CD4-positive, alpha-beta memory T cell (primary cell): ENCODE results near the gene EXOC4. TPM values are rescaled to one million over a fixed set of nuclear protein-coding genes. Genes with fewer than 3 reads are reported as not detected.

Source experiments
- CTCF ChIA-PET: fragments of 350-600 bp; sonication (Branson Sonifier 250); formaldehyde crosslinking; loops from one replicate; lab custom pipeline; 2021; ENCODE audit warnings: inconsistent platforms; ENCODE audit not compliant: partially characterized antibody; lab: Charles Lee
- POLR2A ChIA-PET: fragments of 350-600 bp; sonication (Branson Sonifier 250); formaldehyde crosslinking; loops from one replicate; lab custom pipeline; 2021; ENCODE audit not compliant: partially characterized antibody; lab: Charles Lee
- DNase-seq, 5 donors: peaks; one replicate each; pipeline versions ENCODE4 v3.0.0 to v3.0.0-alpha.2; 2020 to 2022; ENCODE audit warnings: mixed read lengths in 1 of 5
- H3K27ac ChIP-seq: one replicate; pipeline ENCODE4 v1.7.0; 2013; ENCODE audit warnings: low read depth, low read length
- H3K27me3 ChIP-seq: 2 replicates; pipeline ENCODE4 v1.7.0; 2013; ENCODE audit warnings: mild to moderate bottlenecking, low read length, moderate library complexity; ENCODE audit not compliant: insufficient read depth
- H3K36me3 ChIP-seq: 2 replicates; pipeline ENCODE4 v1.7.0; 2013; ENCODE audit warnings: mild to moderate bottlenecking, low read length, moderate library complexity; ENCODE audit not compliant: insufficient read depth
- H3K4me1 ChIP-seq: 2 replicates; pipeline ENCODE4 v1.7.0; 2013; ENCODE audit warnings: mild to moderate bottlenecking, low read length, moderate library complexity; ENCODE audit not compliant: insufficient read depth
- H3K4me3 ChIP-seq, 2 donors: one replicate each; pipeline ENCODE4 v1.7.0; 2013; ENCODE audit warnings: low read length in 2 of 2, mild to moderate bottlenecking in 1 of 2
- H3K9me3 ChIP-seq, 2 donors: one replicate each; pipeline ENCODE4 v1.7.0; 2013; ENCODE audit warnings: low read length in 2 of 2, control low read depth in 1 of 2; ENCODE audit not compliant: control insufficient read depth in 1 of 2
- H3K27ac Mint-ChIP-seq, 7 donors: one replicate each; pipeline ENCODE4 v1.8.0; 2020 to 2021; ENCODE audit warnings: mixed read lengths in 7 of 7, mild to moderate bottlenecking in 6 of 7, inconsistent platforms in 3 of 7, moderate library complexity in 3 of 7
- H3K27me3 Mint-ChIP-seq, 2 donors: one replicate each; pipeline ENCODE4 v1.8.0; 2020 to 2021; ENCODE audit warnings: mixed read lengths in 2 of 2
- H3K36me3 Mint-ChIP-seq, 2 donors: one replicate each; pipeline ENCODE4 v1.8.0; 2020 to 2021; ENCODE audit warnings: mixed read lengths in 2 of 2, inconsistent platforms in 1 of 2, mild to moderate bottlenecking in 1 of 2
- H3K4me1 Mint-ChIP-seq, 4 donors: one replicate each; pipeline ENCODE4 v1.8.0; 2020 to 2021; ENCODE audit warnings: mixed read lengths in 4 of 4, mild to moderate bottlenecking in 1 of 4
- H3K4me3 Mint-ChIP-seq, 8 donors: one replicate each; pipeline ENCODE4 v1.8.0; 2020 to 2021; ENCODE audit warnings: mixed read lengths in 8 of 8, mild to moderate bottlenecking in 7 of 8, moderate library complexity in 6 of 8, inconsistent platforms in 3 of 8
- H3K9me3 Mint-ChIP-seq, 8 donors: one replicate each; pipeline ENCODE4 v1.8.0; 2020 to 2021; ENCODE audit warnings: mixed read lengths in 8 of 8, mild to moderate bottlenecking in 5 of 8, inconsistent platforms in 3 of 8, moderate library complexity in 1 of 8
- intact Hi-C: fragments of 100-400 bp; cut with micrococcal nuclease; formaldehyde crosslinking; loops from one replicate; pipeline ENCODE4 v1.15.1; 2023
- polyA plus RNA-seq, 2 donors: library from polyadenylated mRNA; unstranded; fragments of 300-500 nt; fragmentation: Illumina TruSeq; gene quantifications; one replicate each; pipeline ENCODE4 v1.2.3, GENCODE V29; 2021
- total RNA-seq, 2 experiments: library from RNA; stranded (reverse); gene quantifications; one replicate each; pipeline ENCODE4 v1.2.3, GENCODE V29; 2021

Gene EXOC4
- total and polyA plus RNA-seq, 4 experiments from 2014 or later, result 33.8 to 81.2 (median 58.1) TPM

- intact Hi-C loops, result no loop called here
- Histone ChIP-seq H3K9me3 (no peaks in the 10 kb centered on the region), H3K27me3 (no peaks in the 10 kb centered on the region), H3K4me3 (no peak overlapping the region), H3K27ac (no peak overlapping the region), H3K4me1 (no peaks in the 10 kb centered on the region), H3K36me3 (no peaks in the 10 kb centered on the region)
- peaks cover 0 to 7% (median 6%) of the 10 kb centered on the region in 4 donors for H3K4me1 Mint-ChIP-seq
- no peaks in the 10 kb centered on the region for H3K9me3 Mint-ChIP-seq
- H3K27me3 Mint-ChIP-seq, result no peaks in the 10 kb centered on the region
- DNase-seq, result no peak
- peaks cover 2 to 20% of the 10 kb centered on the region in 2 donors for H3K36me3 Mint-ChIP-seq
- POLR2A ChIA-PET, result no interaction called here
- peak overlapping the region in 1 of 7 donors; percentile 10 for H3K27ac Mint-ChIP-seq
- no peak overlapping the region for H3K4me3 Mint-ChIP-seq
- CTCF ChIA-PET, result no interaction called here
These were observed 446.5 kb downstream of the EXOC4 start for GRCh38 chr7:133699386-133699785.

GRCh38 chr7:133702078-133702477 is 449.2 kb downstream of the EXOC4 start:
- Mint-ChIP-seq H3K27ac (no peak overlapping the region), H3K4me3 (no peak overlapping the region), H3K27me3 (no peaks in the 10 kb centered on the region), H3K4me1 (peaks cover 0 to 4% (median 1%) of the 10 kb centered on the region in 4 donors), H3K36me3 (peaks cover 0 to 23% of the 10 kb centered on the region in 2 donors), H3K9me3 (no peaks in the 10 kb centered on the region)
- no peak for DNase-seq
- H3K4me1 ChIP-seq, result no peaks in the 10 kb centered on the region
- no peaks in the 10 kb centered on the region for H3K36me3 ChIP-seq
- POLR2A ChIA-PET, result no interaction called here
- intact Hi-C loops, result no loop called here
- CTCF ChIA-PET, result no interaction called here
- H3K27me3 ChIP-seq, result no peaks in the 10 kb centered on the region
- no peaks in the 10 kb centered on the region for H3K9me3 ChIP-seq
- H3K4me3 ChIP-seq, result no peak overlapping the region
- H3K27ac ChIP-seq, result no peak overlapping the region

GRCh38 chr7:133702960-133703359 is 450.1 kb downstream of the EXOC4 start:
- Mint-ChIP-seq H3K36me3 (peaks cover 0 to 22% of the 10 kb centered on the region in 2 donors), H3K4me3 (no peak overlapping the region), H3K27ac (no peak overlapping the region), H3K9me3 (no peaks in the 10 kb centered on the region), H3K27me3 (no peaks in the 10 kb centered on the region), H3K4me1 (peaks cover 0 to 4% (median 1%) of the 10 kb centered on the region in 4 donors)
- Histone ChIP-seq H3K4me3 (no peak overlapping the region), H3K9me3 (no peaks in the 10 kb centered on the region), H3K27ac (no peak overlapping the region), H3K4me1 (no peaks in the 10 kb centered on the region), H3K36me3 (no peaks in the 10 kb centered on the region), H3K27me3 (no peaks in the 10 kb centered on the region)
- no peak for DNase-seq
- ChIA-PET POLR2A (no interaction called here), CTCF (no interaction called here)
- intact Hi-C loops, result no loop called here

DNA sequence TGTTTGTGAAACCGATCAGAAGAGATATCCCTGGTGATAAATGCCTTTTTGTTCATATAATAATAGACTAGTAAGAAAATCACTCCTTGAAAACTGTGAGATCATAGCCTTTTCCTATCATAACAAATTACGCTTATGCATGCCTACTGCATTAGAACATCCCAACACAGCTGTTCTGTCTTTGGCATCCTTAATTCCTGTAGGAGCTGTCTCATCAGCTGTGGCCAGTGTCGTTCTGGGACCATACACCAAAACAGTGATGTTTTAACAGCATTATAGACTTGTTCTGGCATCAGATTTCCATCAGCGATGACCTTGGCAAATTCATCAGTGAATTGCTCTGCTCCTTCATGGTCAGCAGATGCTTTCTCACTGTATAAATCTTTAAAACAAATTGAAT is 450.7 kb downstream of the EXOC4 start:
- H3K9me3 ChIP-seq, result no peaks in the 10 kb centered on the region
- ChIA-PET POLR2A (no interaction called here), CTCF (no interaction called here)
- no peak for DNase-seq
- H3K4me1 ChIP-seq, result no peaks in the 10 kb centered on the region
- no peaks in the 10 kb centered on the region for H3K9me3 Mint-ChIP-seq
- H3K4me1 Mint-ChIP-seq, result peaks cover 0 to 4% (median 1%) of the 10 kb centered on the region in 4 donors
- peaks cover 0 to 25% of the 10 kb centered on the region in 2 donors for H3K36me3 Mint-ChIP-seq
- no peaks in the 10 kb centered on the region for H3K36me3 ChIP-seq
- H3K27ac Mint-ChIP-seq, result no peak overlapping the region
- H3K27ac ChIP-seq, result no peak overlapping the region
- H3K4me3 Mint-ChIP-seq, result no peak overlapping the region
- intact Hi-C loops, result no loop called here
- H3K27me3 ChIP-seq, result no peaks in the 10 kb centered on the region
- no peaks in the 10 kb centered on the region for H3K27me3 Mint-ChIP-seq
- H3K4me3 ChIP-seq, result no peak overlapping the region

GRCh38 chr7:133704453-133704852 is 451.6 kb downstream of the EXOC4 start:
- Histone ChIP-seq H3K9me3 (no peaks in the 10 kb centered on the region), H3K27ac (no peak overlapping the region), H3K4me3 (no peak overlapping the region), H3K36me3 (no peaks in the 10 kb centered on the region), H3K27me3 (no peaks in the 10 kb centered on the region), H3K4me1 (no peaks in the 10 kb centered on the region)
- no peak for DNase-seq
- ChIA-PET CTCF (no interaction called here), POLR2A (no interaction called here)
- Mint-ChIP-seq H3K4me1 (peaks cover 0 to 5% (median 1%) of the 10 kb centered on the region in 4 donors), H3K27ac (no peak overlapping the region), H3K36me3 (peaks cover 0 to 31% of the 10 kb centered on the region in 2 donors), H3K27me3 (no peaks in the 10 kb centered on the region), H3K9me3 (no peaks in the 10 kb centered on the region), H3K4me3 (no peak overlapping the region)
- intact Hi-C loops, result no loop called here

DNA sequence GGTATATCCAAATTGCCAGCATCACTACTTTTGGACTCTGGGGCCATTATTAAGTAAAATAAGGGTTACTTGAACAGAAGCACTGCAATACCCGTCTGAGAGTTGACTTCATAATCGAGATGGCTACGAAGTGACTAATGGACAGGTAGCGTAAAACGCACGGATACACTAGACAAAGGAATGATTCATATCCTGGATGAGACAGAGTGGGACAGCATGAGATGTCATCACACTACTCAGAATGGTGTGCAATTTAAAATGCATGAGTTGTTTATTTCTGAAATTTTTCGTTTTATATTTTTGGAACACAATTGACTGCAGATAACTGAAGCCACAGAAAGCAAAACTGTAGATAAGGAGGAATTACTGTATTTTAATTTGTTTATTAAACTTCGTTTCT is 452.7 kb downstream of the EXOC4 start:
- CTCF ChIA-PET, result no interaction called here
- H3K36me3 ChIP-seq, result no peaks in the 10 kb centered on the region
- H3K27me3 Mint-ChIP-seq, result no peaks in the 10 kb centered on the region
- no peak overlapping the region for H3K27ac ChIP-seq
- no peak overlapping the region for H3K4me3 ChIP-seq
- DNase-seq, result no peak
- no peaks in the 10 kb centered on the region for H3K9me3 ChIP-seq
- peaks cover 0 to 4% (median under 1%) of the 10 kb centered on the region in 4 donors for H3K4me1 Mint-ChIP-seq
- POLR2A ChIA-PET, result no interaction called here
- H3K27ac Mint-ChIP-seq, result no peak overlapping the region
- peaks cover 0 to 37% of the 10 kb centered on the region in 2 donors for H3K36me3 Mint-ChIP-seq
- H3K27me3 ChIP-seq, result no peaks in the 10 kb centered on the region
- H3K4me1 ChIP-seq, result no peaks in the 10 kb centered on the region
- H3K9me3 Mint-ChIP-seq, result no peaks in the 10 kb centered on the region
- H3K4me3 Mint-ChIP-seq, result no peak overlapping the region
- intact Hi-C loops, result no loop called here

GRCh38 chr7:133706016-133706415 is 453.1 kb downstream of the EXOC4 start:
- no peak for DNase-seq
- Histone ChIP-seq H3K27ac (no peak overlapping the region), H3K9me3 (no peaks in the 10 kb centered on the region), H3K27me3 (no peaks in the 10 kb centered on the region), H3K36me3 (no peaks in the 10 kb centered on the region), H3K4me1 (no peaks in the 10 kb centered on the region), H3K4me3 (no peak overlapping the region)
- CTCF ChIA-PET, result no interaction called here
- Mint-ChIP-seq H3K4me3 (no peak overlapping the region), H3K36me3 (peaks cover 3 to 37% of the 10 kb centered on the region in 2 donors), H3K27me3 (no peaks in the 10 kb centered on the region), H3K4me1 (peaks cover 0 to 4% (median under 1%) of the 10 kb centered on the region in 4 donors), H3K27ac (no peak overlapping the region), H3K9me3 (no peaks in the 10 kb centered on the region)
- POLR2A ChIA-PET, result no interaction called here
- intact Hi-C loops, result no loop called here
